NCI-H460 (cell line): ENCODE results near the gene WIPI1. TPM values are rescaled to one million over a fixed set of nuclear protein-coding genes. Genes with fewer than 3 reads are reported as not detected.
A peak's percentile ranks its signal among the peaks of the same experiment; 100 is the strongest.
"Not testable (repeated sequence)": the region's sequence is repeated elsewhere in the genome, so short reads cannot be mapped to it uniquely, and the experiment has no call there.

Experiments used
- DNase-seq: peaks from one replicate; pipeline ENCODE4 v3.0.0-alpha.2; 2016; ENCODE audit warnings: low read depth; ENCODE audit errors: extremely low read depth
- polyA plus RNA-seq: library from polyadenylated mRNA; depleted of rRNA; stranded (reverse); fragments of >200 nt; gene quantifications from 2 replicates; pipeline ENCODE4 v1.2.3, GENCODE V29; 2014; cell fraction: nucleus; rRNA removed
- total RNA-seq: library from RNA; depleted of rRNA; stranded (reverse); fragments of >200 nt; shearing (Covaris generic); gene quantifications from 2 replicates; pipeline ENCODE4 v1.2.3, GENCODE V29; 2014; rRNA removed

The WIPI1 gene
- total RNA-seq = 13.8 and 18.7 TPM in 2 replicates
- 13.9 and 16.3 TPM in 2 replicates for polyA plus RNA-seq

GRCh38 chr17:68457168-68457538, at the start of gene WIPI1:
Gene WIPI1, minus strand, starts transcription at chr17:68457496. Its CDS starts 75 bp downstream, at chr17:68457421.
- DNase-seq = no peak

GRCh38 chr17:68505951-68506350, 48.7 kb upstream of the WIPI1 start:
- no peak for DNase-seq

GRCh38 chr17:68501074-68501473, 43.8 kb upstream of the WIPI1 start:
- DNase-seq = no peak

GRCh38 chr17:68499587-68499986, 42.3 kb upstream of the WIPI1 start:
- DNase-seq = no peak

GRCh38 chr17:68498479-68499326, 41.4 kb upstream of the WIPI1 start:
- DNase-seq = no peak

- no peak for DNase-seq
These were observed 40.6 kb upstream of the WIPI1 start for GRCh38 chr17:68497885-68498319.

- DNase-seq = no peak
These were observed 37.8 kb upstream of the WIPI1 start for GRCh38 chr17:68495081-68495480.

DNA sequence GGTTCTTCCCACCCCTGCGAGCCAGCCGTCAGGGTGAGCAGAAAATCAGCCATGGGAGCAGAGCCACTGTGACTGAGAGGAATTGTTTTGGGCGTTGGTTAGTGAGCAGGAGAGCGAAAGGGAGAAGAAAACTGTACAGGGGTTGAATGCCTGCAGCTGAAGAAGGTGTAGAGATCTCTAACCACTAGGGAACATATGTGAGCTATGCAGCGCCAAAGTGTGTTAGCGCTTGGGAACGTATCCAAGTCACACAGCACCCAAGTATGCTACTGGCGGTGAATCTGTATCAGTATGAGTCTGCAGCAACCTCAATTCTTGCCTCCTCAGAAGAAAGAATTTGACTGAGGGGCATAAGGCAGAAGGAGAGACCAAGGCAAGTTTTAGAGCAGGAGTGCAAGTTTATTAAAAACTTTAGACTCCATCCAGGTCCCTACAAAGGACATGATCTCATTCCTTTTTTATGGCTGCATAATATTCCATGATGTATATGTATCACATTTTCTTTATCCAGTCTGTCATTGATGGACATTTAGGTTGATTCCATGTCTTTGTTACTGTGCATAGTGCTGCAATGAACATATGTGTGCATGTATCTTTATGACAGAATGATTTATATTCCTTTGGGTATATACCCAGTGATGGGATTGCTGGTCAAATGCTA, 35.2 kb upstream of the WIPI1 start:
- DNase-seq = not testable (repeated sequence)

DNA sequence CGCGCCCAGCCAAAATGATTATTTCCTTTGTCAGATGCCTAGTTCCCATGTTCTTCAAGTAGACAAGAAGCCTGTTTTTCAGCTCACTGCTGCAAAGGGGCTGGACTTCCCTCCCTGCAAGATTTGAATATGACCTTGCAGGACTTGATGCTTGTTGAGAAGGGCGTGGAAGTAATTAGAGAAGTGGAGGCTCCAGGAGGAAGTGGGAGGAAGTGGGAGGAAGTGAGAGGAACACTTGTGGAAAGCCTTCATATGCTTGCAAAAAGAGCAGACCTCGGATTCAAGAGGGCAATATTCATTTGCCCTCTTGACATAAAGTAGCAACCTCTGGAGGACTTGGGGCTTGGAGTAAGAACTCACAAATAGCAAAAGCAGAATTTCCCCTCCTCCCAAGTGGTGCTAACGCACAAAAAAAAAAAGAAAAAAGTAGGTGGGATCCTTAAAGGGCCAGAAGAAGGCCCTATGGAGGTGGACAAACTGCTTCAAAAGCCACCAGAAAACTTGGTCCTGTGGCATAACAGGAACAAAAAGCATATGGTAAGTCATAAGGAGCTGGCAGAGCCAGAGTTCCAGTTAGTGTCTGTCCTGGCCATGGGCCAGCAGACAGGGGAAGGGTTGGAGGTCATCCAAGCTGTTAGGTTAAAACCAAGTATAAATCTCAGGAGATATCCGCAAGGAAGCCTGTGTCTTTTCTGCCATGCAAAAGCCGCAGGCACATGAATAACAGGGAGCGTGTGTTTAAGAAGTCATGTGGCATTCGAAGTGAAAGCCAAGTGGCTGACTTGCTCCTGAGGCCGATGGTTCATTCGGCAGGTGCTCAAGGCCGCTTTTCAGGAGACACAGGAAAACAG, 34.3 kb upstream of the WIPI1 start:
- DNase-seq = no peak

- no peak for DNase-seq
These were observed 32.6 kb upstream of the WIPI1 start for GRCh38 chr17:68489919-68490318.

DNA sequence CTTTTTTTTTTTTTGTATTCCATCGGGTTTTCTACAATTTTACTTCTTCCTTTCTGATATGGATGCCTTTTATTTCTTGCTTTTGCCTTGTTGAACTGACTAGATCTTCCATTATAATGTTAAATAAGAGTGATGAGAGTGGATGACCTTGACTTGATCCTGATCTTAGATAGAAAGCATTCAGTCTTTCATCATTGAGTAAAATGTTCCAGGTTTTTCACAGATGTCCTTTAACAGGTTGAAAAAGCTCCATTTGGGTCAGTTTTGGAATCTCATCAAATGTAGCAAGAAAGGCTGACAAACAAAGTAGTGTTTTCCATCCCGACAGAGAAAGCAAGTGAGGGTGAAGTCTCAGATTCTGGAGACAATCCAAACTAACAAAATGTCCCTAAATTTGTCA, 27.2 kb upstream of the WIPI1 start:
- DNase-seq = no peak

DNA sequence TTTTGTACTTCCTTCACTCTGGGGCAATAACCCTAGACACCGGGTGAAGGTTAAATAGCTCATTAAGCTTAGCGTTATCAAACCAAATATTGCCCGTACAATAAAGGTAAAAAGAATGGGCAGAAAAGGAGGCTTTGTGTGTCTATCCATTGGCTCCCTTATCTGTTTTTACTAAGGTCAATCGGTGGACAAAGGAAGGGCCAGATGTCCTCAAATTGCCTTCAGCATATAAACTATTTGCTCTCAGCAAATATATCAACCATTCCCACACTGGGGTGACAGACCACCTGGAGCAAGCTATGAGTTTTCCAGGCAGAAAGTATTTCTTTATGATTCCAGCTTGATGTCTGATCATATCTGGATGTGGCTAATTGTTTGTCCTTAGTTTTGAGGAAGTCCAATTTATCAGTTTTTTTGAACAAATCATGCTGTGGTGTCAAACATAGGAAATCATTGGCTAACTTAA, 25.3 kb upstream of the WIPI1 start:
- DNase-seq = no peak

DNA sequence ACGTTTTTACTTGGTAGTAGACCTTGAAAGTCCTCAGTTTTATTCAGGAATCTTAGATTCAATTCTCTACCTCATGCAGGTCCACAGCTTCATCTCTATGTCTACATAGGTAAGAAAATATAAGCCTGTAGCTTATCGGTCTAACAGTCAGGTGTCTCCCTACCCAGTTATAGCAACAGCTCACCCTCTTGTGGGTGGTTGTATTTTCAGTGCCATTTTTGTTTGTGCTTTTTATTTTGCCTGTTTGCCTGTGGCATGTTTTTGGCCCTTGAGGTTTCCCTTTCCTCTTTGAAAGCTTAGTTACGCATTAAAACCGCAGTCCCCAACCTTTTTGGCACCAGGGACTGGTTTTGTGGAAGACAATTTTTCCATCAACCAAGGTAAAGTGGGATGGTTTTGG, 23.6 kb upstream of the WIPI1 start:
- DNase-seq = no peak

- DNase-seq = no peak
These were observed 13.7 kb upstream of the WIPI1 start for GRCh38 chr17:68470961-68471360.

GRCh38 chr17:68468788-68469187, 11.5 kb upstream of the WIPI1 start:
- DNase-seq = no peak

GRCh38 chr17:68468334-68468733, 11.0 kb upstream of the WIPI1 start:
- no peak for DNase-seq

DNA sequence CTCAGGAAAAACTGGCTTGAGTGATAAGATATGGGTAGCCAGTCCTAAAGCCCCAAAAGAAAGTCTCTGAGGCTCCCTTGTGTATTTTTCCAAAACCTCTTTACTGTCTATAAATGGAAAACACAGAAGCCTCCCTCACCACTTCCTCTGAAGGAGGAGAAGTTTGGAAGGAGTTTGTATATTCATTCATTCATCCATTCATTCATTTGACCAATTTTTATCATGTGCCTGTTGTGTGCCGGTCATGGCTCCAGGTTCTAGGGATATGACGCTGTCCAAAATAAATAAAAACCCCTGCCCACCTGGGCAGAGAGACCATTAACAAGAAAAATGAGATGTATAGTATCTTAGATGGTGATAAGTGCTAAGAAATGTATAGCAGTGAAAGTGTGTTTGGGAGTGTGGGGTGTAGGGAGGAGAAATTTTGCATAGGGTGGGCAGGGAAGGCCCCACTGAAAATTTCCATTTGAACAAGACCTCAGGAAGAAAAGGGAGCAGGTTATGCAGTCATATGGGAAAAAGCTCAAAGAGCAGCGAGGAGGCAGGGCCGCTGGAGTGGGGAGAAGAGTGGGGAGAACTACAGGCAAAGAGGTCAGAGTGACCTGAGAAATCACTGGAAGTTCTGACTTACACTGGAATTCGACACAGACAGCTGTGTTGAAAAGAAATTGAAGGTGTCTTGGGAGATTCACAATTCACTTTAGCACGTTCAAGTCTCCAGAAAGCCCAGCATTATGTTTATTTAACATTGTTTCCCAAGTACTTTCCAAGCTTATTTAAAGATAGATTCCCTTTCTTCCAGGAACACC, 6.1 kb upstream of the WIPI1 start:
- no peak for DNase-seq

GRCh38 chr17:68462381-68463210, 5.3 kb upstream of the WIPI1 start:
- peak; percentile 89 for DNase-seq

DNA sequence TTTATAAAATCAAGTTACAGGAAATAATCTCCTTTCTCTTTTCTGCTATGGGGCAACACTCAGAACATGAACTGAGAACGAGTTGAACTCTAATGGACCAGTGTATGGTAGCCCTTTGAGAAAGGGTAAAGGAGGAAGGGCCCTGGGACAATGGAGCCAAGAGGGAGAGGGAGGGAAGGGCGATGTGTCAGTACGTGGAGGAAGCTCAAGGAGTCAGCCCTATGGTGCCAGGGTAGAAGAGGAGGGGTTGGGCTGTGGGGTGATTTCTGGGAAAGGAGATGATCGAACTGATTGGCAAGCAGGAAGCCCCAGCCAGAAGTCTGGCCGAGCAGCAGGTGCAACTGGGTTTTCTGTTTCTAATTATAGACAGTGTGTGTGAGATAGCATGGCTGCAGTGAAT, 4.3 kb upstream of the WIPI1 start:
- DNase-seq = no peak
